GM12878 (cell line): ENCODE data around the gene C16orf96. TPM values are rescaled to one million over a fixed set of nuclear protein-coding genes. Genes with fewer than 3 reads are reported as not detected.

Source experiments
- ATAC-seq: fragments of 200-7000 bp; cut with Tn5 transposase; 3 replicates; pipeline ENCODE4 v1.9.1; 2020; ENCODE audit warnings: mild to moderate bottlenecking, moderate library complexity
- BruUV-seq: library from RNA; stranded (reverse); fragments of 400-500 nt; replicated peaks from 2 replicates; lab custom pipeline; 2021; lab: Mats Ljungman, UMichigan
- CTCF ChIA-PET: fragments of 300-600 bp; sonication (Branson Sonifier 250); formaldehyde crosslinking; extraction: SDS; loops from one replicate; lab custom pipeline; 2021; ENCODE audit warnings: inconsistent platforms; lab: Yijun Ruan, JAX
- POLR2A ChIA-PET: fragments of 350-600 bp; formaldehyde crosslinking; extraction: SDS; loops from one replicate; lab custom pipeline; 2021; ENCODE audit warnings: inconsistent platforms; lab: Charles Lee
- RAD21 ChIA-PET: fragments of 300-600 bp; sonication (Branson Sonifier 250); formaldehyde crosslinking; loops from one replicate; lab custom pipeline; 2023; ENCODE audit warnings: antibody characterized with exemption; ENCODE audit not compliant: unreplicated experiment; lab: Charles Lee
- SMC1A ChIA-PET: fragments of 300-600 bp; sonication (Branson Sonifier 250); formaldehyde crosslinking; loops from one replicate; lab custom pipeline; 2023; ENCODE audit not compliant: unreplicated experiment, uncharacterized antibody; lab: Charles Lee
- DNase-seq: peaks from one replicate; pipeline ENCODE4 v3.0.0-alpha.2; 2011; ENCODE audit warnings: low read depth, low spot score
- FAIRE-seq: peaks from 3 replicates; lab custom pipeline; 2011; peaks lifted over from hg19 to GRCh38; lab: Jason Lieb, UNC
- H2AFZ ChIP-seq: 2 replicates; pipeline ENCODE4 v1.6.0; 2011; ENCODE audit warnings: low read depth, low read length, control low read depth; ENCODE audit not compliant: control insufficient read depth
- H3K27ac ChIP-seq: 2 replicates; pipeline ENCODE4 v1.5.1; 2011; ENCODE audit warnings: control low read depth; ENCODE audit not compliant: control insufficient read depth, insufficient read depth
- H3K27me3 ChIP-seq, 2 experiments: replicated peaks in 1 of 2; 2 replicates each; pipeline versions ENCODE4 v1.6.0 to v1.6.1; 2011; ENCODE audit warnings: low read length in 1 of 2; ENCODE audit not compliant: control insufficient read depth in 2 of 2, insufficient read depth in 2 of 2
- H3K36me3 ChIP-seq, 2 experiments: 2 replicates each; pipeline ENCODE4 v1.5.1; 2011; ENCODE audit warnings: low read length in 1 of 2; ENCODE audit not compliant: control insufficient read depth in 2 of 2, insufficient read depth in 2 of 2
- H3K4me1 ChIP-seq: 2 replicates; pipeline ENCODE4 v1.6.1; 2011; ENCODE audit warnings: mild to moderate bottlenecking, low read length, moderate library complexity, mixed read lengths; ENCODE audit not compliant: control insufficient read depth, insufficient read depth
- H3K4me2 ChIP-seq: 2 replicates; pipeline ENCODE4 v1.6.0; 2011; ENCODE audit warnings: control low read depth; ENCODE audit not compliant: control insufficient read depth, insufficient read depth
- H3K4me3 ChIP-seq: fragments of 200-600 bp; sonication (generic); 2 replicates; pipeline ENCODE4 v1.5.1; 2016
- H3K79me2 ChIP-seq: 2 replicates; pipeline ENCODE4 v1.6.0; 2011; ENCODE audit warnings: low read length; ENCODE audit not compliant: control insufficient read depth, insufficient read depth
- H3K9ac ChIP-seq: 2 replicates; pipeline ENCODE4 v1.8.0; 2011; ENCODE audit warnings: low read length, control low read depth, mixed read lengths; ENCODE audit not compliant: control insufficient read depth, insufficient read depth
- H3K9me3 ChIP-seq: replicated peaks from 3 replicates; pipeline ENCODE4 v1.5.1; 2011; ENCODE audit warnings: mild to moderate bottlenecking, low read length; ENCODE audit not compliant: control insufficient read depth, insufficient read depth
- H4K20me1 ChIP-seq: 2 replicates; pipeline ENCODE4 v1.6.0; 2011; ENCODE audit not compliant: control insufficient read depth, insufficient read depth
- CHD1 ChIP-seq: IDR thresholded peaks from 2 replicates; pipeline ENCODE4 v1.6.1; 2012; ENCODE audit warnings: low read depth, low read length, improper control_type of control experiment
- DPF2 ChIP-seq: fragments of 450-650 bp; IDR thresholded peaks from 2 replicates; pipeline ENCODE4 v1.6.1; 2017; ENCODE audit warnings: mild to moderate bottlenecking
- EED ChIP-seq: sonication (generic); IDR thresholded peaks from 2 replicates; pipeline ENCODE4 v1.6.1; 2016; ENCODE audit warnings: antibody characterized with exemption, low read depth
- KLF5 ChIP-seq: fragments of 450-650 bp; IDR thresholded peaks from 2 replicates; pipeline ENCODE4 v1.6.1; 2014; ENCODE audit warnings: mild to moderate bottlenecking; ENCODE audit not compliant: partially characterized antibody
- MLLT1 ChIP-seq: fragments of 450-650 bp; IDR thresholded peaks from 2 replicates; pipeline ENCODE4 v1.6.1; 2016; ENCODE audit warnings: mild to moderate bottlenecking
- POLR2AphosphoS2 ChIP-seq: IDR thresholded peaks from 2 replicates; pipeline ENCODE4 v1.6.1; 2011; ENCODE audit warnings: low read depth, mild to moderate bottlenecking, low read length, improper control_type of control experiment, moderate library complexity
- SPI1 ChIP-seq: IDR thresholded peaks from 2 replicates; pipeline ENCODE4 v1.6.1; 2011; ENCODE audit warnings: low read depth, mild to moderate bottlenecking, low read length, moderate library complexity, borderline replicate concordance; ENCODE audit not compliant: insufficient read depth
- TCF7 ChIP-seq: IDR thresholded peaks from 2 replicates; pipeline ENCODE4 v1.6.1; 2014; ENCODE audit warnings: antibody characterized with exemption, borderline replicate concordance
- YY1 ChIP-seq: IDR thresholded peaks from 2 replicates; pipeline ENCODE4 v1.6.1; 2011; ENCODE audit warnings: low read depth, mild to moderate bottlenecking, low read length
- ZBTB40 ChIP-seq: fragments of 450-650 bp; IDR thresholded peaks from 2 replicates; pipeline ENCODE4 v1.6.1; 2016; ENCODE audit warnings: mild to moderate bottlenecking, moderate library complexity, borderline replicate concordance
- ZNF217 ChIP-seq: fragments of 450-650 bp; IDR thresholded peaks from 2 replicates; pipeline ENCODE4 v1.6.1; 2017; ENCODE audit warnings: antibody characterized with exemption, mild to moderate bottlenecking
- WGBS: methylation state at CpG from one replicate; pipeline ENCODE4 v1.1.6; 2016; ENCODE audit warnings: low lambda C conversion rate; ENCODE audit not compliant: insufficient replicate concordance, insufficient coverage; ENCODE audit errors: missing lambda C conversion rate; 5-methylcytosine and 5-hydroxymethylcytosine counted together
- in situ Hi-C: fragments of 300-500 bp; cut with MboI; formaldehyde crosslinking; loops from 9 replicates; pipeline ENCODE4 v1.14.3; 2018; ENCODE audit warnings: mixed read lengths
- intact Hi-C: fragments of 100-400 bp; cut with micrococcal nuclease; formaldehyde crosslinking; loops from one replicate; pipeline ENCODE4 v1.14.2; 2022; ENCODE audit not compliant: unreplicated experiment
- polyA plus RNA-seq, 11 experiments: library from polyadenylated mRNA; depleted of rRNA in 4 of 11; unstranded in 6 of 11; stranded (reverse) in 5 of 11; fragments of >200 nt; fragmentation: Nextera tagmentation in 4 of 11; fragmentation: Illumina TruSeq in 1 of 11; extraction: Ambion mirVana in 4 of 11; extraction: Trizol in 1 of 11; gene quantifications; 1 replicate in 1 of 11; 2 replicates in 10 of 11; pipeline versions ENCODE4 v1.2.1 to v1.2.3, GENCODE V29; 2011 to 2016; ENCODE audit warnings: inconsistent platforms in 2 of 11, missing spikeins in 2 of 11, low read depth in 1 of 11
- total RNA-seq, 4 experiments: library from RNA; depleted of rRNA in 3 of 4; stranded (reverse); fragments of >200 nt in 3 of 4; fragmentation: Illumina TruSeq in 1 of 4; extraction: Trizol in 1 of 4; gene quantifications; 2 replicates each; pipeline versions ENCODE4 v1.2.1 to v1.2.3, GENCODE V29; 2013 to 2021
- TF ChIP-seq, protein P1 (sequence below): fragments of 450-650 bp; IDR thresholded peaks from 2 replicates; pipeline ENCODE4 v1.6.1; 2018; ENCODE audit warnings: mild to moderate bottlenecking, low read depth, moderate library complexity; ENCODE audit not compliant: partially characterized antibody
- TF ChIP-seq, protein P2 (sequence below): fragments of 450-650 bp; formaldehyde crosslinking; IDR thresholded peaks from 2 replicates; pipeline ENCODE4 v1.4.0; 2022; ENCODE audit warnings: mild to moderate bottlenecking, moderate library complexity

The C16orf96 gene
- total and polyA plus RNA-seq, 10 of the 15 experiments (the other 5 are each of a cell fraction or from before 2014, with no cell fraction given), result 0.01 to 0.08 (median 0.01) TPM; not detected in 7

- FAIRE-seq, result no peak
- in situ Hi-C loops, result loop anchor here (10.0 kb wide), 1 partner anchor 61 kb away; no protein-coding TSS in a partner anchor
- BruUV-seq, result no TSS peak
- ChIA-PET POLR2A (no interaction called here), RAD21 (no interaction called here), SMC1A (interaction anchor here (0.7 kb wide), 1 partner anchor 12 kb away, joined by 3 read pairs; no protein-coding TSS in a partner anchor), CTCF (no interaction called here)
- DNase-seq, result no peak
- intact Hi-C loops, result no loop called here
- ATAC-seq, result no peak
- Histone ChIP-seq H4K20me1 (no peaks in the 10 kb centered on the region), H3K4me3 (no peak overlapping the region), H3K9me3 (no peaks in the 10 kb centered on the region), H3K36me3 (peaks cover 0 to 4% of the 10 kb centered on the region in 2 experiments; a peak in 2 of 4 replicates), H3K79me2 (peaks cover 18% of the 10 kb centered on the region), H3K27me3 (no peaks in the 10 kb centered on the region; a peak in 1 of 4 replicates), H3K9ac (no peak overlapping the region), H3K27ac (no peak overlapping the region), H2AFZ (no peak overlapping the region), H3K4me2 (no peak overlapping the region), H3K4me1 (peaks cover 25% of the 10 kb centered on the region)
- 36% methylated on average over 6 of the region's 6 CpGs for WGBS
- TF ChIP-seq YY1, result no peak
- no peak for TF ChIP-seq ZBTB40
- no peak for TF ChIP-seq POLR2AphosphoS2
- TF ChIP-seq DPF2, result no peak
- TF ChIP-seq EED, result no peak
- no peak for TF ChIP-seq ZNF217
- TF ChIP-seq MLLT1, result no peak
- TF ChIP-seq, protein P1, sequence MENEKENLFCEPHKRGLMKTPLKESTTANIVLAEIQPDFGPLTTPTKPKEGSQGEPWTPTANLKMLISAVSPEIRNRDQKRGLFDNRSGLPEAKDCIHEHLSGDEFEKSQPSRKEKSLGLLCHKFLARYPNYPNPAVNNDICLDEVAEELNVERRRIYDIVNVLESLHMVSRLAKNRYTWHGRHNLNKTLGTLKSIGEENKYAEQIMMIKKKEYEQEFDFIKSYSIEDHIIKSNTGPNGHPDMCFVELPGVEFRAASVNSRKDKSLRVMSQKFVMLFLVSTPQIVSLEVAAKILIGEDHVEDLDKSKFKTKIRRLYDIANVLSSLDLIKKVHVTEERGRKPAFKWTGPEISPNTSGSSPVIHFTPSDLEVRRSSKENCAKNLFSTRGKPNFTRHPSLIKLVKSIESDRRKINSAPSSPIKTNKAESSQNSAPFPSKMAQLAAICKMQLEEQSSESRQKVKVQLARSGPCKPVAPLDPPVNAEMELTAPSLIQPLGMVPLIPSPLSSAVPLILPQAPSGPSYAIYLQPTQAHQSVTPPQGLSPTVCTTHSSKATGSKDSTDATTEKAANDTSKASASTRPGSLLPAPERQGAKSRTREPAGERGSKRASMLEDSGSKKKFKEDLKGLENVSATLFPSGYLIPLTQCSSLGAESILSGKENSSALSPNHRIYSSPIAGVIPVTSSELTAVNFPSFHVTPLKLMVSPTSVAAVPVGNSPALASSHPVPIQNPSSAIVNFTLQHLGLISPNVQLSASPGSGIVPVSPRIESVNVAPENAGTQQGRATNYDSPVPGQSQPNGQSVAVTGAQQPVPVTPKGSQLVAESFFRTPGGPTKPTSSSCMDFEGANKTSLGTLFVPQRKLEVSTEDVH, result no peak
- no peak for TF ChIP-seq SPI1
- TF ChIP-seq TCF7, result no peak
- no peak for TF ChIP-seq CHD1
- no peak for TF ChIP-seq KLF5
- TF ChIP-seq, protein P2, sequence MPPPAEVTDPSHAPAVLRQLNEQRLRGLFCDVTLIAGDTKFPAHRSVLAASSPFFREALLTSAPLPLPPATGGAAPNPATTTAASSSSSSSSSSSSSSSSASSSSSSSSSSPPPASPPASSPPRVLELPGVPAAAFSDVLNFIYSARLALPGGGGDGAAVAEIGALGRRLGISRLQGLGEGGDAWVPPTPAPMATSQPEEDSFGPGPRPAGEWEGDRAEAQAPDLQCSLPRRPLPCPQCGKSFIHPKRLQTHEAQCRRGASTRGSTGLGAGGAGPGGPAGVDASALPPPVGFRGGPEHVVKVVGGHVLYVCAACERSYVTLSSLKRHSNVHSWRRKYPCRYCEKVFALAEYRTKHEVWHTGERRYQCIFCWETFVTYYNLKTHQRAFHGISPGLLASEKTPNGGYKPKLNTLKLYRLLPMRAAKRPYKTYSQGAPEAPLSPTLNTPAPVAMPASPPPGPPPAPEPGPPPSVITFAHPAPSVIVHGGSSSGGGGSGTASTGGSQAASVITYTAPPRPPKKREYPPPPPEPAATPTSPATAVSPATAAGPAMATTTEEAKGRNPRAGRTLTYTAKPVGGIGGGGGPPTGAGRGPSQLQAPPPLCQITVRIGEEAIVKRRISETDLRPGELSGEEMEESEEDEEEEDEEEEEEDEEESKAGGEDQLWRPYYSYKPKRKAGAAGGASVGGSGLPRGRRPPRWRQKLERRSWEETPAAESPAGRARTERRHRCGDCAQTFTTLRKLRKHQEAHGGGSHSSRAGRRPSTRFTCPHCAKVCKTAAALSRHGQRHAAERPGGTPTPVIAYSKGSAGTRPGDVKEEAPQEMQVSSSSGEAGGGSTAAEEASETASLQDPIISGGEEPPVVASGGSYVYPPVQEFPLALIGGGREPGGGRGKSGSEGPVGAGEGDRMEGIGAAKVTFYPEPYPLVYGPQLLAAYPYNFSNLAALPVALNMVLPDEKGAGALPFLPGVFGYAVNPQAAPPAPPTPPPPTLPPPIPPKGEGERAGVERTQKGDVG, result no peak
Observed at GRCh38 chr16:4533490-4533889, 22.6 kb upstream of the C16orf96 start.
